NCI-H128 (cell line): ENCODE data around the gene HOXB7.

Source experiments
- DNase-seq: peaks from one replicate; lab custom pipeline; 2025; ENCODE audit not compliant: unreplicated experiment; lab: John Stamatoyannopoulos, UW

The HOXB7 gene

GRCh38 chr17:48583708-48584222, 27.1 kb downstream of the HOXB7 start:
- no peak for DNase-seq

- no peak for DNase-seq
These were observed 28.1 kb downstream of the HOXB7 start for GRCh38 chr17:48582750-48583069.

GRCh38 chr17:48579760-48580554, 30.9 kb downstream of the HOXB7 start:
- DNase-seq = no peak

GRCh38 chr17:48579471-48579759, 31.4 kb downstream of the HOXB7 start:
- DNase-seq = no peak

GRCh38 chr17:48578616-48579470, 32.0 kb downstream of the HOXB7 start:
- DNase-seq = no peak

- no peak for DNase-seq
These were observed 32.7 kb downstream of the HOXB7 start, which contains the start of gene HOXB4 for GRCh38 chr17:48577946-48578615. HOXB4 (minus strand) TSS chr17:48578350; CDS start chr17:48578319, 31 bp downstream.

GRCh38 chr17:48577330-48577945, 33.4 kb downstream of the HOXB7 start:
- DNase-seq = no peak

- no peak for DNase-seq
These were observed 34.1 kb downstream of the HOXB7 start for GRCh38 chr17:48576479-48577309.

GRCh38 chr17:48575673-48576478, 34.9 kb downstream of the HOXB7 start:
- no peak for DNase-seq

GRCh38 chr17:48575066-48575582, 35.7 kb downstream of the HOXB7 start:
- no peak for DNase-seq

GRCh38 chr17:48574505-48575065, 36.2 kb downstream of the HOXB7 start:
- DNase-seq = no peak

GRCh38 chr17:48571826-48572417, 38.9 kb downstream of the HOXB7 start:
- DNase-seq = no peak

- DNase-seq = no peak
These were observed 39.6 kb downstream of the HOXB7 start for GRCh38 chr17:48571024-48571818.

GRCh38 chr17:48570325-48571023, 40.3 kb downstream of the HOXB7 start:
- no peak for DNase-seq

- DNase-seq = no peak
These were observed 41.0 kb downstream of the HOXB7 start for GRCh38 chr17:48569674-48570324.

- DNase-seq = no peak
These were observed 41.6 kb downstream of the HOXB7 start for GRCh38 chr17:48569240-48569582.
